SU-DHL-6 (cell line): ENCODE measurements around the gene TEAD1.

Experiments
- H2AFZ ChIP-seq: fragments of 200-600 bp; sonication (generic); 2 replicates; pipeline ENCODE4 v1.6.1; 2014; ENCODE audit warnings: low read depth, mild to moderate bottlenecking, moderate library complexity, mixed read lengths, antibody characterized with exemption, low read length; ENCODE audit not compliant: severe bottlenecking
- H3F3A ChIP-seq: fragments of 200-600 bp; shearing (Covaris generic); 2 replicates; pipeline ENCODE4 v1.6.0; 2016; ENCODE audit warnings: antibody characterized with exemption, mild to moderate bottlenecking; ENCODE audit not compliant: insufficient read depth
- H3K27ac ChIP-seq: fragments of 200-600 bp; sonication (generic); 2 replicates; pipeline ENCODE4 v1.5.1; 2016; ENCODE audit warnings: low read depth, mild to moderate bottlenecking, low read length, moderate library complexity, mixed read lengths
- H3K27me3 ChIP-seq: fragments of 200-600 bp; sonication (generic), shearing (Covaris generic); 2 replicates; pipeline ENCODE4 v1.6.0; 2014; ENCODE audit warnings: mild to moderate bottlenecking, low read length
- H3K36me3 ChIP-seq: fragments of 200-600 bp; sonication (generic); 2 replicates; pipeline ENCODE4 v1.6.1; 2014; ENCODE audit warnings: mild to moderate bottlenecking, low read length, mixed read lengths
- H3K4me2 ChIP-seq: fragments of 300-600, 200-600 bp; shearing (Covaris generic), sonication (generic); 2 replicates; pipeline ENCODE4 v1.6.0; 2014; ENCODE audit warnings: low read length, low read depth, mild to moderate bottlenecking; ENCODE audit not compliant: poor library complexity, severe bottlenecking
- H3K4me3 ChIP-seq: fragments of 200-600 bp; sonication (generic); 2 replicates; pipeline ENCODE4 v1.5.1; 2014; ENCODE audit warnings: antibody characterized with exemption, low read length, mild to moderate bottlenecking, mixed read lengths; ENCODE audit not compliant: insufficient read depth, poor library complexity, severe bottlenecking
- H3K79me2 ChIP-seq: fragments of 200-600 bp; sonication (generic); 2 replicates; pipeline ENCODE4 v1.6.1; 2014; ENCODE audit warnings: mild to moderate bottlenecking, low read length, moderate library complexity; ENCODE audit not compliant: insufficient read depth
- H3K9ac ChIP-seq: fragments of 200-600 bp; sonication (generic); 2 replicates; pipeline ENCODE4 v1.7.0; 2014; ENCODE audit warnings: mild to moderate bottlenecking, low read length
- H3K9me2 ChIP-seq: fragments of 200-600 bp; sonication (generic); replicated peaks from 2 replicates; pipeline ENCODE4 v1.6.1; 2014; ENCODE audit warnings: low read length; ENCODE audit not compliant: insufficient read depth
- H3K9me3 ChIP-seq: fragments of 200-600 bp; sonication (generic); 2 replicates; pipeline ENCODE4 v1.6.1; 2014; ENCODE audit warnings: low read length, mixed read lengths; ENCODE audit not compliant: insufficient read depth
- H4K20me1 ChIP-seq: fragments of 200-600 bp; sonication (generic); 2 replicates; pipeline ENCODE4 v1.6.1; 2014; ENCODE audit warnings: low read depth, mild to moderate bottlenecking, antibody characterized with exemption, low read length, moderate library complexity, mixed read lengths
- CTCF ChIP-seq: fragments of 200-600 bp; sonication (generic); IDR thresholded peaks from one replicate; pipeline ENCODE4 v1.5.1; 2017; ENCODE audit warnings: antibody characterized with exemption, mild to moderate bottlenecking, low read length, moderate library complexity; ENCODE audit not compliant: insufficient read depth, poor library complexity, severe bottlenecking
- EZH2phosphoT487 ChIP-seq: fragments of 200-600 bp; sonication (generic), shearing (Covaris generic); conservative IDR thresholded peaks from 2 replicates; pipeline ENCODE4 v1.6.1; 2018; ENCODE audit warnings: mild to moderate bottlenecking, antibody characterized with exemption, low read length, moderate library complexity, mixed read lengths

The TEAD1 gene

GRCh38 chr11:12674936-12675696 is 895 bp downstream of the TEAD1 start:
- H2AFZ ChIP-seq, result no peak overlapping the region
- H3K4me2 ChIP-seq, result no peak overlapping the region
- no peaks in the 10 kb centered on the region for H3K9me3 ChIP-seq
- H3K9ac ChIP-seq, result no peak overlapping the region
- no peak overlapping the region for H3K4me3 ChIP-seq
- TF ChIP-seq EZH2phosphoT487, result no peak
- no peak for TF ChIP-seq CTCF
- no peaks in the 10 kb centered on the region for H3F3A ChIP-seq
- no peaks in the 10 kb centered on the region for H4K20me1 ChIP-seq
- no peaks in the 10 kb centered on the region for H3K27me3 ChIP-seq
- H3K9me2 ChIP-seq, result no peaks in the 10 kb centered on the region
- H3K79me2 ChIP-seq, result no peaks in the 10 kb centered on the region
- no peaks in the 10 kb centered on the region for H3K36me3 ChIP-seq
- H3K27ac ChIP-seq, result no peak overlapping the region

- TF ChIP-seq CTCF, result no peak
- TF ChIP-seq EZH2phosphoT487, result no peak
- no peak overlapping the region for H3K9ac ChIP-seq
- no peaks in the 10 kb centered on the region for H3K9me3 ChIP-seq
- H3K4me3 ChIP-seq, result no peak overlapping the region
- H3K27me3 ChIP-seq, result no peaks in the 10 kb centered on the region
- no peak overlapping the region for H3K27ac ChIP-seq
- no peaks in the 10 kb centered on the region for H3K36me3 ChIP-seq
- no peaks in the 10 kb centered on the region for H3F3A ChIP-seq
- H4K20me1 ChIP-seq, result no peaks in the 10 kb centered on the region
- H2AFZ ChIP-seq, result no peak overlapping the region
- H3K79me2 ChIP-seq, result no peaks in the 10 kb centered on the region
- no peak overlapping the region for H3K4me2 ChIP-seq
- no peaks in the 10 kb centered on the region for H3K9me2 ChIP-seq
These were observed 1.9 kb downstream of the TEAD1 start for GRCh38 chr11:12675951-12676711.

- H3K27me3 ChIP-seq, result no peaks in the 10 kb centered on the region
- no peaks in the 10 kb centered on the region for H4K20me1 ChIP-seq
- H3K9me3 ChIP-seq, result no peaks in the 10 kb centered on the region
- H3K79me2 ChIP-seq, result no peaks in the 10 kb centered on the region
- no peak overlapping the region for H3K27ac ChIP-seq
- H3K4me2 ChIP-seq, result no peak overlapping the region
- no peaks in the 10 kb centered on the region for H3K36me3 ChIP-seq
- no peaks in the 10 kb centered on the region for H3F3A ChIP-seq
- no peak overlapping the region for H2AFZ ChIP-seq
- TF ChIP-seq EZH2phosphoT487, result no peak
- TF ChIP-seq CTCF, result no peak
- no peak overlapping the region for H3K9ac ChIP-seq
- H3K9me2 ChIP-seq, result no peaks in the 10 kb centered on the region
- no peak overlapping the region for H3K4me3 ChIP-seq
These were observed 2.9 kb downstream of the TEAD1 start for GRCh38 chr11:12677131-12677530.
